Daoy (cell line): ENCODE measurements around the gene NDUFA11. TPM values are rescaled to one million over a fixed set of nuclear protein-coding genes. Genes with fewer than 3 reads are reported as not detected.
A peak's percentile ranks its signal among the peaks of the same experiment; 100 is the strongest.

ENCODE experiments used
- DNase-seq: peaks from one replicate; pipeline ENCODE4 v3.0.0-alpha.2; 2015; ENCODE audit warnings: low read depth
- total RNA-seq: library from RNA; depleted of rRNA; stranded (reverse); fragments of >200 nt; shearing (Covaris generic); gene quantifications from 2 replicates; pipeline ENCODE4 v1.2.3, GENCODE V29; 2014

The NDUFA11 gene
- total RNA-seq, 1 experiment from 2014 or later, result 408 TPM

- DNase-seq, result no peak
These were observed 29.1 kb upstream of the NDUFA11 start for GRCh38 chr19:5932609-5933262.

GRCh38 chr19:5932146-5932545 lies 28.6 kb upstream of the NDUFA11 start:
- DNase-seq, result no peak

GRCh38 chr19:5931251-5931650 lies 27.7 kb upstream of the NDUFA11 start:
- DNase-seq, result no peak

GRCh38 chr19:5929625-5930024 lies 26.0 kb upstream of the NDUFA11 start:
- no peak for DNase-seq

GRCh38 chr19:5929179-5929578 lies 25.6 kb upstream of the NDUFA11 start:
- DNase-seq, result no peak

- no peak for DNase-seq
These were observed 23.8 kb upstream of the NDUFA11 start for GRCh38 chr19:5927441-5927821.

- no peak for DNase-seq
These were observed 23.3 kb upstream of the NDUFA11 start for GRCh38 chr19:5926641-5927440.

GRCh38 chr19:5925830-5926427 lies 22.3 kb upstream of the NDUFA11 start:
- no peak for DNase-seq

- no peak for DNase-seq
These were observed 19.8 kb upstream of the NDUFA11 start for GRCh38 chr19:5923356-5923755.

GRCh38 chr19:5922161-5922545 lies 18.6 kb upstream of the NDUFA11 start:
- no peak for DNase-seq

GRCh38 chr19:5921516-5922160 lies 18.0 kb upstream of the NDUFA11 start:
- DNase-seq, result no peak

- no peak for DNase-seq
These were observed 15.0 kb upstream of the NDUFA11 start for GRCh38 chr19:5918463-5919079.

GRCh38 chr19:5917431-5918107 lies 14.0 kb upstream of the NDUFA11 start:
- no peak for DNase-seq

GRCh38 chr19:5916181-5916708 lies 12.7 kb upstream of the NDUFA11 start:
- DNase-seq, result no peak

GRCh38 chr19:5915782-5916165 lies 12.2 kb upstream of the NDUFA11 start:
- no peak for DNase-seq

- no peak for DNase-seq
These were observed 11.6 kb upstream of the NDUFA11 start for GRCh38 chr19:5914946-5915781.

GRCh38 chr19:5914358-5914774 lies 10.8 kb upstream of the NDUFA11 start:
- DNase-seq, result no peak

GRCh38 chr19:5913739-5914357 lies 10.3 kb upstream of the NDUFA11 start, which contains the start of gene CAPS:
Gene CAPS (plus strand): TSS chr19:5914254. CDS start chr19:5914407, 153 bp downstream.
- DNase-seq, result peak; percentile 92

- no peak for DNase-seq
These were observed 7.8 kb upstream of the NDUFA11 start for GRCh38 chr19:5911366-5911765.

- DNase-seq, result no peak
These were observed 7.0 kb upstream of the NDUFA11 start for GRCh38 chr19:5910638-5910907.
